Hepatocyte (in vitro differentiated cells): ENCODE data around the gene TMPRSS4.

Experiments
- CTCF ChIP-seq: fragments of 200-600 bp; sonication (generic); IDR thresholded peaks from 2 replicates; pipeline ENCODE4 v1.5.1; 2016; ENCODE audit warnings: antibody characterized with exemption, mild to moderate bottlenecking; ENCODE audit not compliant: poor library complexity
- EZH2 ChIP-seq: fragments of 200-600 bp; sonication (generic); IDR thresholded peaks from 2 replicates; pipeline ENCODE4 v1.6.1; 2016; ENCODE audit warnings: antibody characterized with exemption, mild to moderate bottlenecking, borderline replicate concordance
- EZH2phosphoT487 ChIP-seq: fragments of 200-600 bp; sonication (generic); IDR thresholded peaks from one replicate; pipeline ENCODE4 v1.6.1; 2018; ENCODE audit warnings: antibody characterized with exemption, mild to moderate bottlenecking, low read depth, moderate library complexity; ENCODE audit not compliant: unreplicated experiment, severe bottlenecking

- no peak for TF ChIP-seq EZH2
- no peak for TF ChIP-seq CTCF
- TF ChIP-seq EZH2phosphoT487, result no peak
Measured at GRCh38 chr11:118102721-118103261, 25.9 kb downstream of the TMPRSS4 start.
